Measurements from ENCODE around the gene PDLIM4.

- no peak for TF ChIP-seq CTCF (IDR thresholded peaks at IDR 0.05)
- no peak for TF ChIP-seq POLR2A (IDR thresholded peaks at IDR 0.05)
Observed at GRCh38 chr5:132214491-132214890, 43.0 kb upstream of the PDLIM4 start.

Measured in prostate gland (tissue), 2 donors.